Caki2 (cell line): ENCODE data around the gene ATRN. TPM values are rescaled to one million over a fixed set of nuclear protein-coding genes. Genes with fewer than 3 reads are reported as not detected.
A peak's percentile ranks its signal among the peaks of the same experiment; 100 is the strongest.

Source experiments
- DNase-seq: peaks from one replicate; pipeline ENCODE4 v3.0.0-alpha.2; 2015; ENCODE audit warnings: low read depth
- in situ Hi-C: cut with HindIII; loops from 2 replicates; pipeline ENCODE4 v1.10.0; 2016; ENCODE audit warnings: low sequenced_read_pairs, low pct_unique_long_range_greater_than_20kb, mixed read lengths
- total RNA-seq: library from RNA; depleted of rRNA; stranded (reverse); fragments of >200 nt; shearing (Covaris generic); gene quantifications from 2 replicates; pipeline ENCODE4 v1.2.3, GENCODE V29; 2014; ENCODE audit warnings: low replicate concordance

Gene ATRN
- total RNA-seq, 1 experiment from 2014 or later, result 15.3 TPM

DNA sequence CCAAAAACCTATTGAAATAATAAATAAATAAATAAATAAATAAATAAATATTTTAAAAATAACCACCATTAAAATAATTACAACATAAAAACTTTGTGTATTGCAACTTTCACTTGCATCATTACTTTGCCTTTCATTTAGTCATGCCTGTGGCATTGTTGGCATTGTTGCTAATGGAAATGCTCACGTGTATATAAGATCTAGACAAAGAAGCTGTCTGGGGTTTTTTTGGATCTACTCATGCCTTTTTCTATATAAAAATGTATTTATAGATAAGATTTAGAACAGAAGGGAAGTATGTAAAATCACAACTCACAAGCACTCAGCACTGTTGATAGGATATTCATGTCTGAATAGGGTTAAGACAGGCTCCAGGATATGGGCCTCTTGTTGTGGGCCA lies 164.5 kb downstream of the ATRN start:
- DNase-seq, result no peak
- in situ Hi-C loops, result no loop called here

DNA sequence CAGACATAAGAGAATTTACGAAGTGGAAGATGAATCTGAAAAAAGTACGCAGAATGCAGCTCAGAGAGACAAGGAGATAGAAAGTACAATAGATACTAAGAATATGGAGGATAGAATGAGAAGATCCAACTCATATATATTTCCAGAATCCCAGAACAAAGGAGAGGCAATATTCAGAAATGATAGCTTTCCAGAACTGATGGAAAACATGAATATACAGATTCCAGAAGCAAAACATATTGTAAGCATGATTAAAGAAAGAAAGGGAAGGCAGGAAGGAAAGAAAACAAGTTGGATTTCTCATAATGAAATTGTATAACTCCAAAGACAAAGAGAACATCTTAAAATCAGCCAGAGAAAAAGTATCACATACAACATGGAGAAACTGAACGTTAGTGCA lies 169.4 kb downstream of the ATRN start:
- DNase-seq, result no peak

DNA sequence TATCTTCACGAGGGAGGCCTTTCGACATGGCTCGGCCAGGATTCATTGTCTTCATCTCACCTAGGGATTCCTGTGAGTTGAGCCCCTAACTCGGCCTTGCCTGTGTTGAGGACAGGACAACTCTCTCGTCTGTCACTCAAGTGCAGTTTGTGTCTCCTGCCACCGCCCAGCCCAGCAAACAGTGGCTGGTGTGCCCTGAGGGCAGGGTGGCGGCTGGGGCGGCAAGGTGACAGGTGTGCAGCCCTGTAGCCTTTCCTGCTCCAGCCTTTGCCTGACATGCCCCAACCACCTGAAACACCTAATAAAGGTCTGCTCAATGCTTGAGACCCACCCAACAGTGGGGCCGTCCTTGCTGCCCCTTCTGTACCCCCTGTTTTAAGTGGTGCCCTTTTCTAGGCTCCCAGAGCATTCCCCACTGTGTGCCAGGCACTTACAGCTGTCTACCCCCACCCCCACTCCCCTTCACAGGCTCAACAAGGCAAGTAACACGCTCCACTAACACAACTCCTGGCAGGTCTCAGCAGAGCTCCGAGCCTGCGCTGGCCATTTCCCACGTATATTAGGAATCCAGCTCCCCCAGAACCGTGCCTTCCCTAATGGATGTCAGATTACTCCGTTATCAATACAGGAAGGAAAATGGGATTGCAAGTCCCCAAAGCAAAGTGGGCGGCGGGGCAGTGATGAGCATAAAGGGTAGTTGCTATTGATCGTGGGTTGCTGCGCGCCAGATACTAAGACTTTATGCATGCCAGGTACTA lies 174.7 kb downstream of the ATRN start:
- in situ Hi-C loops, result no loop called here
- no peak for DNase-seq

More for the DNA sequence above, 169.4 kb downstream of the ATRN start:
- in situ Hi-C loops, result no loop called here

DNA sequence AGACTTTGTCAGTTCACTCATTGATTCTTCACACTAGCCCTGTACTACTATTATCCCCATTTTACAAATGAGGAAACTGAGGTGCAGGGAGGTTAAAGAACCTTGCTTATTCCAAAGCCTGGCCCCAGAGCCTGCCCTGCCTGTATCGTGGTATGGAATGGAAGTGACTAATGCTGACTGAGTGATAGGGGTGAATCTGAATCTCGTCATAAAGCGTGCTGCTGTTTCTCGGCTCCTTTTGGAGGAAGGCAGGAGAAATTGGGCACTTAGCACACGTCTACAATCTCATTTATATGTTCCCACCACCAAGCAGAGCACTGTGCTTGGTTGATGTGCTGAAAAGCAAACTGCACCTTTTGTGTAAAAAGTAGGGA lies 175.2 kb downstream of the ATRN start:
- no peak for DNase-seq
- in situ Hi-C loops, result no loop called here

DNA sequence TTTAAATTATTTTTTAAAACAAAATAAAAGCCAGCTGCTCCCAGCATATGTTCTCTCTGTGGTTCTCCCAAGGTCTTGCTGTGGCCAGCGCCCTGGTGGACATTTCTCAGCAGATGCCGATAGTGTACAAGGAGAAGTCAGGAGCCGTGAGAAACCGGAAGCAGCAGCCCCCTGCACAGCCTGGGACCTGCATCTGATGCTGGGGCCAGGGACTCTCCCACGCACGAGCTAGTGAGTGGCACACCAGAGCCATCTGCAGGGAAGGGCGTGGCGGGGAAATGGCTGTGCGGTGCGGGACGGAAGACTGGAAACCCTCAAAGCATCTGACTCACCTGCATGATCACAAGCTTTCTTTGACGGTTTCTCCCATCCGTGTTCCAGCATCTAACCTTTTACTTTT lies 175.8 kb downstream of the ATRN start:
- no peak for DNase-seq
- in situ Hi-C loops, result no loop called here

DNA sequence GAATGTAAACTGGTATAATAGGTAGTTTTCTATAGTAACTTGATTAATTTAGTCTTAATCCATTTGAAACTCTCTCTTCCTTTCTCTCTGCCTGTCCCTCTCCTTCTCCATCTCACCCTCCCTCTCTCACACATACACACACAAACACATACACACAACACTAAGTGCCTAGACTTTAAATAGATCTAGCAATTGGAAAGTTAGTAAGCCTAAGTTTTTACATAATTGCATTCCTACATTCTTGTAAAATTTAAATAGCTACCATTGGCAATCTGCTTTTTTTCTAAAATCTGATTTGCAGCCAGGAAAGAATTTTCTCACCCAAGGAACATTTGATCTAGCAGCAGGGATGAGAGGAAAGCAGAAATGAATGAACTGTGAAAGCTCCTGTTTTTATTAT lies 176.7 kb downstream of the ATRN start:
- in situ Hi-C loops, result no loop called here
- DNase-seq, result no peak

DNA sequence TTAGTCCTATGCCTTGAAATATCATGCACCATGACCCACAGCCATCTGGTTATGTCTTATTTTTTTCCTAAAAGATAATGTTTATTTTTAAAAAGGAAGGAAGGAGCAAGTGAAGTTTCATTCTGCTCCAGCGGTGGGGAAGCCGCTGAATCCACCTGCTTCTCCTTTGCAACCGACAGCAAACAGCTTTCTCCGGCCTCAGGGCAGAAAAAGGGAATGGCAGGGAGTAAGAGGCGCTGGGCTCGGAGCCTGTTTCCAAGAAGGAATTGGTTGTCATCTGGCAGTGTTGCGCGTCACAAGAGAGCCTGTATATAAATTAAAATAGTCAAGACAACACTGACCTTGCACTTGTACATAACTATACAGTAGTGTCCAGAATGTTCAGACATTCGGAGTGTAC lies 178.1 kb downstream of the ATRN start:
- DNase-seq, result no peak
- in situ Hi-C loops, result no loop called here

DNA sequence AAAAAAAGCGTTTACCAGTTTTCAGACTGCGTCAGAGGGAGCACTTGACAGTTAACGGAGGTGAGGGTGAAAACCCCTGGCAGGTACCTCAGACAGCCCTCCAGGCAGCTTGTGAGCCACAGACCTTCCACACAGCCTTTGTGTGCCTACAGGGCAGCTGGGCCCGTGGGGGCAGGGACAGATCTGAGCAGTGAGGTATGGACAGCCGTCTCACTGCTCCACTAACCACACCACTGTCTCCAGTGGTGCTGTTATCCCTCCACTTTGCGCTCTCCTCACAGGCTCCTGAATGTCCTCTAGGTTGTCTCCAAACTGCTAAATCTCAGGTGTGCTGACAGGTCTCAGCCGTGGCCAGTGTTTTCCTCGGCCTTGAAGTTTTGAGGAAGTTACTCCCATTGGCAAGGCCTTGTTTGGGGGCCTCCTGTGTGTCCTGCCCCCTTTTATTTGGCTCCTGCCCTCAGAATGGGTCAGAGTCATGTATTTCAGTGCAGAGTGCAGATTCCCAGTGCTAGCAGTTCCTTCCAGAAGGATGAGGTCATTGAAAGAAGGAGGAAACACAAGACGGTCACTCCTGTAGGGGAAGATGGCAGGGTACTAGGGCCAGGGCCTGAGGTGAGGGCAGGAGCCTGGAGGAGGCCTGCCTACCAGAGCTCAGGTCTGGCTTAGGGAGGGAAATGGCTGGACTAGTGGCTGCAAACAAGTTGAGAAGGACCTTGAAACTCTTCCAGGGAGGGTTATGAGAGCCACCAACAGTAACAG lies 180.6 kb downstream of the ATRN start:
- no peak for DNase-seq
- in situ Hi-C loops, result no loop called here

DNA sequence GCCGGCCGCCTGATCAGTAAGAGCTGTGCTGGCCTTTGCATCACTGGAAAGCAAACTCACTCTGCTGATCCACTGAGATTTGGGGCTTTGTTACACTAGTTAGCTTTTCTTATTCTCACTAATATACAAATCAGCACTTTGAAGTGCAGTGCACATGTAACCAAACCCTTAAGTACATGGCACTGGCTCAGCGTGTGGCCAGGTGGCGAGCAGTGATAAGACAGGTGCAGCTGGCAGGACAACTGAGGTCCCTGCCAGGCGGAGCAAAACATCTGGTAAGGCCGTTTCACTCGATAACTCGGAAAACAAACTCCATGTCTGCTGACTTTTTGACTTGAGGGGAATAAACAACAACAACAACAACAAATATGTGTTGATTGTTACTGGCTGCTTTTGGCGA lies 181.4 kb downstream of the ATRN start:
- in situ Hi-C loops, result no loop called here
- no peak for DNase-seq

DNA sequence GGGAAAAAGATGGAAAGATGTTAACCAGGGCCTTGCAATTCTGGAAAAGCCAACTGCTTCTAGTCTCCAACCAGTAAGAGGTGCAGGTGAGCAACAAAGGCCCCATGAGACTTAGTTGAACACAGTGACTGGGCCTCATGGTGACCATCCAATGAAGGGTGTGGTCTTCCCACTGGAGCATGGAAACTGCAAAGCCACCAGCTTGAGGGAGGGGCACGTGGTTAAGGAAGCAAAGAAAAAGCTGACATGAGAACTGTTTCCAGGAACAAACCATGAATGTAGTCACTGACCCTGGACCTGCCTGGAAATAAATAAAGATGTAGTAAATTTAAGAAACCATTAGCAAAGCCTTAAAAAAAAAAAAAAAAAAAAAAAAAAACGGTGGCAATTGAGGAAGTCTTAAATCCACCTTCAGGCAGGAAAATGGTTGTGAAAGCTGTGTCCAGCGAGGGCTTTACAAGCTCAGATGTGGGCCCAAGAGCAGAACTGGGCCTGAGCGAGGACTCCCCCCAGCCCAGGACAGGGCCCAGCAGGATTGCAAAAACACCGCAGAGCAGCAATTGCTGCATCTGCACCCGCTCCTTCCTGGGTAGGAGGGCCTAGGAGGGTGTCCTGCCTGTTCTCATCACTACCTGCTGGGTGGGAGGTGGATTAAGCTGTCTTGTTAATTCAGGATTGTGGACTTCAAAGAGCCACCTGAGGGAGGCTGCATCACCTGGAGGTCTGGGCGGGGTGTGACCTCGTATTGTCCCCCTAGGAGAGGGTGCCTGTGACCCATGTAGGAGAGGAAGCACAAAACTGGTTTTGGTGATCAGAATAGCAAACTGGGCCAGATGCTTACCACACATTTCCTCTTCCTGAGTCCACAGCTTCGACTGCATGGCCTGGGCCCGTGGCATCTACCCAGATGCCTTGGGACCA lies 182.1 kb downstream of the ATRN start:
- in situ Hi-C loops, result no loop called here

DNA sequence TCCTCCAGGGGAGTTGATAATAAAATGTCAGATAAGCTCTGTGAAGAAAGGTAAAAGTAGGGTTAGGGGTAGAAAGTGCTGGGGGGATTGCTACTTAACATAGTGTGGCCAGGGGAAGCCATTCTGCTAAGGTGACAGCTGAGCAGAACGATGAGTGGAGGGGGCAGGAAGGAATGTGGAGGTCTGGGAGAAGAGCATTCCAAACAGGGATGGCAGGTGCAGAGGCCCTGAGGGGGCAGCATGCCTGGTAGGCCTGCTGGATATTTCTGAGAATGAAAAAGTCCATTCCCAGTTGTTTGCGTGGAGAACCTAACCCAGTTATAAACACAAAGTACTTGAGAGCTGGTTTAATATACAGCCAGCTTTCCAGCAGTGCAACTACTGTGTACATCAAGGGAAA lies 183.1 kb downstream of the ATRN start:
- no peak for DNase-seq
- in situ Hi-C loops, result no loop called here

More for the DNA sequence above, 182.1 kb downstream of the ATRN start:
- DNase-seq, result peak; percentile 59

DNA sequence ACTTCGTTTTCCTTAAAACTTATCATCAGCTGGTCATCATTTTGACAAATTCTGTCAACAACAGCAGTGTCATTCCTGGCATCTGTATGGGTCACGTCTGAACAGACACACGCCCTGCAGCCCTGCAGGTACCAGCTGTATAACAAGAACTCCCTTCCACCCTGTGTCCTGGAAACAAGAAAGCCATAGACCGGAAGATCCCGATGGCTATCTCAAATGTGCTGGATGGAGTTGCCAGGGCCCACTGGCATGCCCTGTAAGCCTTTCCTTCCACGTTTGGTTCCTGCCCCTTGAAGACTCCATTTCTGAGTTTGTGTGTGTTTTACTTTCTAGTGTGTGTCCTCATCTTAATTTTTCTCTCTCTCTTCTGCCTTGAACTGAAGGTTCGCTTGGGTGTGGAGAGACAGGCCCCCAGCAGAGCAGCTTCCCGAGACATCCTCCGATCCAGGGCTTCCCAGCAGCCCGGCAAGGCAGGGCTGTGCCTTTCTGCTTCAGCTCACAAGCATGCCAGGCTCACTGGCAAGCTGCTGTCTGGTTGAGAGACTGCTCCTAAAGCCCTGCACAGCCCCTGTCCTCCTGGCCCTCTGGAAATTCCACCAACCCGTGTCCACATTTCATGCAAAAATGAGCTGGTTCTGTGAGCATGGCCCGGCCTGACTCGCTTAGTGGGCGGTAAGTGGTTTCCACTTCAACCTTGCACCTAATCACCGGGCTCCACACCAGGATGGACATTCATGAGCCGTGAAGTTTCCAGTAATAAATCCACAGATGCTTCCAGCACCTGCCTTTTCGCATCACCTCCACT lies 183.7 kb downstream of the ATRN start:
- DNase-seq, result no peak
- in situ Hi-C loops, result no loop called here

DNA sequence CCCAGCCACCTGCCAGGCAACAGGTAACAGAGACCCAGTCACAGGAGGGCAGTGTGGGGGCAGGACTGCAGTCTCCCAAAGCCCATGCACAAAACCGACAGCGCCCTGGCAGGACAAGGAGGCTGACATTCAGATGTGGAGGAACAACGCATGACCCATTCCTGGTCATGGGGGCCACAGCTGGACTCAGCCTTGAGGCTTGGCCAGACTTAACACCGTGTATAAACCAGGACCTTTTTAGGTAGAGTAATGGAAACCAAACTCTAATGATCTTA lies 184.2 kb downstream of the ATRN start:
- DNase-seq, result no peak
- in situ Hi-C loops, result no loop called here

DNA sequence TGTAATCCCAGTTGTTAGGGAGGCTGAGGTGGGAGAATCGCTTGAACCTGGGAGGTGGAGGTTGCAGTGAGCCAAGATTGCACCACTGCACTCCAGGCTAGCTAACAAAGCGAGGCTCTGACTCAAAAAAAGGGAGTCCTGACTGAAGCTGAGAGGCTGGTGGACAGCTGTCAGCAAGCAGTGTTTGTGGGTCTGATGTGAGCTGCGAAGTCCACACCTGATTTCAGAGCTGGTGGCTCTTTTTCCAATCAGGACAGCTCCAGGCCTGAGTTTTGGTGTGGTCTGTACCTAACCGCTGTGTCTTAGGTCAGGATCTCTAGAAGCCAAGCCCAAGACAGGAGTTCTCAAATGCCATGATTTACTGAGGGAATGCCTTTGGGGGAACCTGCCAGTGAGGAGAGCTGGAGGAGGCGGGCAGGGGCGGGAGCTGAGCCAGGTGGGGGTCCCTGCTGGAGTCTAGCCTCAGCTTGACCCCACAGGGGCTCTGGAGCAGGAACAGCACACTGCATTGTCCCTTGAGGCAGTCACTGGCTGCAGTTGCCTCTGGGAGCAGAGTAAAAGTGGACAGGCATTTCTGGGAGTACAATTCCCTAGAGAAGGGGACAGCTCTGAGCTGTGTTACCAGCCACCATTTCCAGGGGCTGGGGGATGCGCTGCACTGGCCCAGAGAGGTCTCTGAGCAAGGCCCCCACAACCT lies 187.3 kb downstream of the ATRN start:
- DNase-seq, result no peak
- in situ Hi-C loops, result no loop called here

DNA sequence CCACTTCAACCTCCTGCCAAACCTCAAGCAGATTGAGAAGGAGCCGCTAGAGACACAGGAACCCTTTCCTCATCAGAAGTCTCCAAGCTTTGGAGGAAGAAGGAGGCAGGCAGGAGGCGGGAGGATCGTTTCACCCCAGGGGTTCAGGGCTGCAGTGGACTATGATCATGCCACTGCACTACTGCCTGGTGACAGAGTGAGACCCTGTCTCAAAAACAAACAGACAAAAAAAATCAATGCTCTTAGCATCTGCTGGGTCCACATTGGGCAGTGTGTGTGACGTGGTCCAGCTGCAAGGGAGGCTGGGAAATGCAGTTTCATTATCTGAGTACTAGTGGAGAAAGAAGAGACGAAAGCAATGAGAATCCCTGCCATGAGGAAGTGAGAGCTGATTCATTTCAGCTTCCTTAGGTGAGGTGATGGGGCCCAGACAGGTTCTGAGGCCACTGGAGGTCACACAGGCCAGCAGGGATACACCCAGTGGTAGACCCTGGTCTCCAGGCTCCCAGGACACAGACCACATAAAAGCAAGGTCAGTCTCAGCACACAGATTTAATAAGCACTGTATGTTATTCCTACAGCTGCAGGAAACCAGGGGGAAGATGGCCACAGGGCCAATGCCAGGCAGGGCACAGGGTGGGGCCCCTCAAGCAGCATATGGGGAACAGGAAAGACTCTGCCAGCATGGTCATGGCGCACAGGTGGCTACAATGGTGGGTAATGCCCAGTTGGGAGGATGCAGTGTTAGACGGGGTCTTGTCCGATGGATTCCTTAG lies 188.1 kb downstream of the ATRN start:
- in situ Hi-C loops, result no loop called here
- DNase-seq, result no peak

DNA sequence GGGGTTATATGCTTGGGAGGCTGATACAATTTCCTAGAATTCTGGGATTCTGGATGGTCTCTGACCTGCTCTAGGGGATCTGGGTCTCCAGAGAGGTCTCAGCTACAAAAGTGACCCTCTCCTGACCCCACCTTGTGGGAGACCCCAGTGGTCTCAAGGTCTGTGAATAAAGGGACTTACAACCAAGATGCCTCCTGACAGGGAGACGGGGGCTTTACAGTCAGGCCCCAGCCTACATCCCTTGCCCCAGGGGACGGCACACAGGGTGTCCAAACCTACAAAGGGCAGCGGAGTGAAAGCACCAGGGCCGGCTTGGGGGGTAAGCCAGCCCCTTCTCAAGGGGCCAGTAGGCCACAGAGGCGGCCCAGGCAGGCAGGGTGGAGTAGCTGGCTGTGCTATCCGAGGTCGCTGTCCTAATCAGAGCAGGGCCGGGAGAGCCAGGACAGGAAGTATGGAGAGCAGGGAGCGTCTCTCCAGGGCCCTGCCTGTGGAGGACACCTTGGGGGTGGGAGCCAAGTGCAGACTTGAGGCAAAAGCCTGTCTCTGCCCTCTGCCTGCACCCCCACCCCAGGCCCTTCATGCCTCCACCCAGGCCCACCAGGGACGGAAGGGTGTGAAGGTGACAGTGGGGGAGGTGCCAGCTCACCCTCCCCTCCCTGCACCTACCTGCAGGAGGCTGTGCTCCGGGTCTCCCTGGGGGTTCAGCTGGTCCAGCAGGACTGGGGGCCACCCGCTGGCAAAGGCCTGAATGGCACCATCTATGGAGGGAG lies 188.9 kb downstream of the ATRN start:
- no peak for DNase-seq
- in situ Hi-C loops, result no loop called here
